Smooth muscle cell (in vitro differentiated cells): ENCODE results near the gene GOPC. TPM values are rescaled to one million over a fixed set of nuclear protein-coding genes. Genes with fewer than 3 reads are reported as not detected.
A peak's percentile ranks its signal among the peaks of the same experiment; 100 is the strongest.

Experiments
- DNase-seq: peaks from one replicate; lab custom pipeline; 2025; ENCODE audit not compliant: unreplicated experiment; lab: John Stamatoyannopoulos, UW
- H2AFZ ChIP-seq: fragments of 200-600 bp; sonication (generic); 2 replicates; pipeline ENCODE4 v1.6.0; 2016; ENCODE audit warnings: antibody characterized with exemption, low read depth, mild to moderate bottlenecking
- H3F3A ChIP-seq: fragments of 200-600 bp; sonication (generic); 2 replicates; pipeline ENCODE4 v1.6.0; 2017; ENCODE audit warnings: antibody characterized with exemption, low read depth
- H3K27ac ChIP-seq: fragments of 200-600 bp; sonication (generic); 2 replicates; pipeline ENCODE4 v1.5.1; 2016; ENCODE audit warnings: low read depth, mild to moderate bottlenecking
- H3K27me3 ChIP-seq: fragments of 200-600 bp; sonication (generic); 2 replicates; pipeline ENCODE4 v1.6.1; 2016; ENCODE audit warnings: low read depth, mild to moderate bottlenecking
- H3K36me3 ChIP-seq: fragments of 200-600 bp; sonication (generic); 2 replicates; pipeline ENCODE4 v1.5.1; 2016; ENCODE audit warnings: low read depth
- H3K4me1 ChIP-seq: fragments of 200-600 bp; sonication (generic); 2 replicates; pipeline ENCODE4 v1.5.1; 2016; ENCODE audit warnings: low read depth
- H3K4me2 ChIP-seq: fragments of 200-600 bp; sonication (generic); 2 replicates; pipeline ENCODE4 v1.6.0; 2016; ENCODE audit warnings: mild to moderate bottlenecking
- H3K4me3 ChIP-seq: fragments of 200-600 bp; sonication (generic); 2 replicates; pipeline ENCODE4 v1.5.1; 2016; ENCODE audit warnings: mild to moderate bottlenecking
- H3K79me2 ChIP-seq: fragments of 200-600 bp; sonication (generic); 2 replicates; pipeline ENCODE4 v1.6.0; 2016; ENCODE audit warnings: low read depth, mild to moderate bottlenecking
- H3K9ac ChIP-seq: fragments of 200-600 bp; sonication (generic); 2 replicates; pipeline ENCODE4 v1.6.0; 2016; ENCODE audit warnings: low read depth
- H3K9me3 ChIP-seq: fragments of 200-600 bp; sonication (generic); replicated peaks from 2 replicates; pipeline ENCODE4 v1.5.1; 2016; ENCODE audit warnings: low read depth
- H4K20me1 ChIP-seq: fragments of 200-600 bp; sonication (generic); 2 replicates; pipeline ENCODE4 v1.6.0; 2016; ENCODE audit warnings: low read depth
- WGBS: methylation state at CpG from one replicate; pipeline ENCODE4 v1.1.7; 2016; ENCODE audit warnings: low lambda C conversion rate; 5-methylcytosine and 5-hydroxymethylcytosine counted together
- polyA plus RNA-seq: library from polyadenylated mRNA; unstranded; fragments of >200 nt; fragmentation: Nextera tagmentation; extraction: Ambion mirVana; gene quantifications from 2 replicates; pipeline ENCODE4 v1.2.1, GENCODE V29; 2016
- total RNA-seq: library from RNA; depleted of rRNA; stranded (reverse); fragments of >200 nt; gene quantifications from 2 replicates; pipeline ENCODE4 v1.2.3, GENCODE V29; 2014
- TF ChIP-seq, protein P1 (sequence below): fragments of 200-600 bp; sonication (generic); IDR thresholded peaks from 2 replicates; pipeline ENCODE4 v1.5.1; 2017; ENCODE audit warnings: borderline replicate concordance, mild to moderate bottlenecking, antibody characterized with exemption; ENCODE audit not compliant: insufficient read depth, poor library complexity, severe bottlenecking

Gene GOPC
- total and polyA plus RNA-seq, 2 experiments from 2014 or later: 26.5 to 73.7 TPM

DNA sequence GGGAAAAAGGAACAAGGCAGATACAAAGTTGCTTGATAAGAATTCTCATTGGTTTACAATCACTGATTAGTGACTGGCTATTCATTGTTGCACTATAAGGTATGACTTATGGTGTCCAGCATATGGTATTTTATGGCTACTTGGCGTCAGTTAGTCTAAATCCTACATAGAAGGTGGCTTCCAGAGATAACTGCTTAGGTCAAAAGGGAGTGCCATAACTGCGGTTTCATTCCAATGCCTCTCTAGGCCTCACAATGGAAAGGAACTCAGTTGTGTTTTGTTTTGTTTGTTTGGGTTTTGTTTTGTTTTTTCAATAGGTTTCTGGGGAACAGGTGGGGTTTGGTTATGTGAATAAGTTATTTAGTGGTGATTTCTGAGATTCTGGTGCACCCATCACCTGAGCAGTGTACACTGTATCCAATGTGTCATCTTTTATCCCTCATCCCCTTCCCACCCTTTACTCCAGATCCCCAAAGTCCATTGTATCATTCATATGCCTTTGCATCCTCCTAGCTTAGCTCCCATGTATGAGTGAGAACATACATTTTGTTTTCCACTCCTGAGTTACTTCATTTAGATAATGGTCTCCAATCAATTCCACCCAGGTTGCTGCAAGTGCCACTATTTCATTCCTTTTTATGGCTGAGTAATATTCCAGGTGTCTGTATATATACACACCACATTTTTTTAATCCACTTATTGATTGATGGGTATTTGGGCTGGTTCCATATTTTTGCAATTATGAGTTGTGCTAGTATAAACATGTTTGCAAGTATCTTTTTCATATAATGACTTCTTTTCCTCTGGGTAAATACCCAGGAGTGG, 7.0 kb downstream of the GOPC start:
- no peak overlapping the region for H3K4me3 ChIP-seq
- H3F3A ChIP-seq: no peaks in the 10 kb centered on the region
- peaks cover 9% of the 10 kb centered on the region for H3K4me1 ChIP-seq
- H3K79me2 ChIP-seq: peaks cover 99% of the 10 kb centered on the region
- WGBS: 96% methylated on average over 2 of the region's 2 CpGs
- peaks cover 12% of the 10 kb centered on the region for H3K36me3 ChIP-seq
- H3K9ac ChIP-seq: no peak overlapping the region
- H3K4me2 ChIP-seq: no peak overlapping the region
- H3K27me3 ChIP-seq: no peaks in the 10 kb centered on the region
- peak overlapping the region; percentile 51 for H3K27ac ChIP-seq
- H3K9me3 ChIP-seq: peaks cover 3% of the 10 kb centered on the region
- no peak for DNase-seq
- H2AFZ ChIP-seq: no peak overlapping the region
- H4K20me1 ChIP-seq: peaks cover 52% of the 10 kb centered on the region
- TF ChIP-seq, protein P1, sequence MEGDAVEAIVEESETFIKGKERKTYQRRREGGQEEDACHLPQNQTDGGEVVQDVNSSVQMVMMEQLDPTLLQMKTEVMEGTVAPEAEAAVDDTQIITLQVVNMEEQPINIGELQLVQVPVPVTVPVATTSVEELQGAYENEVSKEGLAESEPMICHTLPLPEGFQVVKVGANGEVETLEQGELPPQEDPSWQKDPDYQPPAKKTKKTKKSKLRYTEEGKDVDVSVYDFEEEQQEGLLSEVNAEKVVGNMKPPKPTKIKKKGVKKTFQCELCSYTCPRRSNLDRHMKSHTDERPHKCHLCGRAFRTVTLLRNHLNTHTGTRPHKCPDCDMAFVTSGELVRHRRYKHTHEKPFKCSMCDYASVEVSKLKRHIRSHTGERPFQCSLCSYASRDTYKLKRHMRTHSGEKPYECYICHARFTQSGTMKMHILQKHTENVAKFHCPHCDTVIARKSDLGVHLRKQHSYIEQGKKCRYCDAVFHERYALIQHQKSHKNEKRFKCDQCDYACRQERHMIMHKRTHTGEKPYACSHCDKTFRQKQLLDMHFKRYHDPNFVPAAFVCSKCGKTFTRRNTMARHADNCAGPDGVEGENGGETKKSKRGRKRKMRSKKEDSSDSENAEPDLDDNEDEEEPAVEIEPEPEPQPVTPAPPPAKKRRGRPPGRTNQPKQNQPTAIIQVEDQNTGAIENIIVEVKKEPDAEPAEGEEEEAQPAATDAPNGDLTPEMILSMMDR: no peak

- H3K4me2 ChIP-seq: peak overlapping the region; percentile 58
- no peaks in the 10 kb centered on the region for H3K27me3 ChIP-seq
- no peak overlapping the region for H3K4me3 ChIP-seq
- TF ChIP-seq, protein P1: no peak
- H3K36me3 ChIP-seq: peaks cover 21% of the 10 kb centered on the region
- H2AFZ ChIP-seq: no peak overlapping the region
- H3F3A ChIP-seq: no peaks in the 10 kb centered on the region
- H4K20me1 ChIP-seq: peaks cover 52% of the 10 kb centered on the region
- peak overlapping the region; percentile 51 for H3K27ac ChIP-seq
- H3K79me2 ChIP-seq: peaks cover 99% of the 10 kb centered on the region
- H3K9ac ChIP-seq: no peak overlapping the region
- H3K9me3 ChIP-seq: peaks cover 3% of the 10 kb centered on the region
- no peaks in the 10 kb centered on the region for H3K4me1 ChIP-seq
- DNase-seq: no peak
- 56% methylated on average over 3 of the region's 3 CpGs for WGBS
These were observed 9.1 kb downstream of the GOPC start for GRCh38 chr6:117592983-117593759.

- no peaks in the 10 kb centered on the region for H3K4me1 ChIP-seq
- 50% methylated on average over 3 of the region's 3 CpGs for WGBS
- TF ChIP-seq, protein P1: no peak
- H3F3A ChIP-seq: no peaks in the 10 kb centered on the region
- peaks cover 9% of the 10 kb centered on the region for H3K36me3 ChIP-seq
- H3K4me3 ChIP-seq: no peak overlapping the region
- H2AFZ ChIP-seq: no peak overlapping the region
- peak overlapping the region; percentile 79 for H3K27ac ChIP-seq
- H4K20me1 ChIP-seq: peaks cover 62% of the 10 kb centered on the region
- peaks cover 99% of the 10 kb centered on the region for H3K79me2 ChIP-seq
- no peak overlapping the region for H3K4me2 ChIP-seq
- no peaks in the 10 kb centered on the region for H3K9me3 ChIP-seq
- DNase-seq: no peak
- H3K27me3 ChIP-seq: no peaks in the 10 kb centered on the region
- H3K9ac ChIP-seq: no peak overlapping the region
These were observed 10.9 kb downstream of the GOPC start for GRCh38 chr6:117591405-117591804.
